T-helper 17 cell (primary cell): ENCODE results near the gene CDKN3. TPM values are rescaled to one million over a fixed set of nuclear protein-coding genes. Genes with fewer than 3 reads are reported as not detected.
A peak's percentile ranks its signal among the peaks of the same experiment; 100 is the strongest.
"Not testable (repeated sequence)": the region's sequence is repeated elsewhere in the genome, so short reads cannot be mapped to it uniquely, and the experiment has no call there.

ENCODE experiments used
- ATAC-seq: fragments of 150-1000 bp; cut with Tn5 transposase; 2 replicates; pipeline ENCODE4 v1.10.0; 2021; ENCODE audit warnings: mild to moderate bottlenecking, moderate library complexity
- DNase-seq, 3 donors: peaks; one replicate each; pipeline versions ENCODE4 v3.0.0 to v3.0.0-alpha.2; 2020 to 2021
- H3K9me3 ChIP-seq: one replicate; pipeline ENCODE4 v1.7.0; 2013; ENCODE audit warnings: low read length, mild to moderate bottlenecking; ENCODE audit not compliant: control insufficient read depth, poor library complexity, severe bottlenecking
- H3K27ac Mint-ChIP-seq: one replicate; pipeline ENCODE4 v1.8.0; 2022; ENCODE audit warnings: mild to moderate bottlenecking, moderate library complexity, mixed read lengths
- H3K27me3 Mint-ChIP-seq: one replicate; pipeline ENCODE4 v1.8.0; 2022; ENCODE audit warnings: mixed read lengths
- H3K36me3 Mint-ChIP-seq: one replicate; pipeline ENCODE4 v1.8.0; 2022; ENCODE audit warnings: low read depth, mixed read lengths
- H3K4me1 Mint-ChIP-seq: one replicate; pipeline ENCODE4 v1.8.0; 2022; ENCODE audit warnings: mild to moderate bottlenecking, mixed read lengths
- H3K4me3 Mint-ChIP-seq: one replicate; pipeline ENCODE4 v1.8.0; 2022; ENCODE audit warnings: mild to moderate bottlenecking, moderate library complexity, mixed read lengths
- total RNA-seq, 4 donors: library from RNA in 2 of 4; stranded (reverse) in 2 of 4; gene quantifications; one replicate each; pipeline ENCODE4 v1.2.3 and lab custom pipeline; 2022 to 2026

CDKN3 gene
- total RNA-seq, 2 donors from 2014 or later: 1.1 to 1.5 TPM

- Mint-ChIP-seq H3K27me3 (no peaks in the 10 kb centered on the region), H3K36me3 (peaks cover 3% of the 10 kb centered on the region), H3K4me3 (no peak overlapping the region), H3K27ac (peak overlapping the region; percentile 85), H3K4me1 (peaks cover 4% of the 10 kb centered on the region)
- H3K9me3 ChIP-seq: no peaks in the 10 kb centered on the region
- peak; percentile 36 for ATAC-seq
- no peak for DNase-seq
Measured at GRCh38 chr14:54420478-54421142, 23.8 kb downstream of the CDKN3 start.

GRCh38 chr14:54423991-54424390, 27.2 kb downstream of the CDKN3 start:
- Mint-ChIP-seq H3K4me3 (no peak overlapping the region), H3K27me3 (no peaks in the 10 kb centered on the region), H3K36me3 (peaks cover 5% of the 10 kb centered on the region), H3K4me1 (peaks cover 7% of the 10 kb centered on the region), H3K27ac (no peak overlapping the region)
- H3K9me3 ChIP-seq: no peaks in the 10 kb centered on the region
- DNase-seq (no peak), ATAC-seq (no peak)

- no peak overlapping the region for H3K4me3 Mint-ChIP-seq
- H3K36me3 Mint-ChIP-seq: peaks cover 5% of the 10 kb centered on the region
- H3K4me1 Mint-ChIP-seq: peaks cover 7% of the 10 kb centered on the region
- H3K9me3 ChIP-seq: no peaks in the 10 kb centered on the region
- ATAC-seq (no peak), DNase-seq (no peak)
- H3K27me3 Mint-ChIP-seq: no peaks in the 10 kb centered on the region
- no peak overlapping the region for H3K27ac Mint-ChIP-seq
Measured at GRCh38 chr14:54424479-54424901, 27.7 kb downstream of the CDKN3 start.

GRCh38 chr14:54425068-54425467, 28.3 kb downstream of the CDKN3 start:
- H3K9me3 ChIP-seq: no peaks in the 10 kb centered on the region
- DNase-seq (no peak), ATAC-seq (no peak)
- H3K4me3 Mint-ChIP-seq: no peak overlapping the region
- H3K4me1 Mint-ChIP-seq: peaks cover 7% of the 10 kb centered on the region
- H3K27ac Mint-ChIP-seq: no peak overlapping the region
- no peaks in the 10 kb centered on the region for H3K27me3 Mint-ChIP-seq
- H3K36me3 Mint-ChIP-seq: peaks cover 5% of the 10 kb centered on the region

- H3K4me1 Mint-ChIP-seq: peaks cover 4% of the 10 kb centered on the region
- peaks cover 5% of the 10 kb centered on the region for H3K36me3 Mint-ChIP-seq
- DNase-seq: no peak
- no peaks in the 10 kb centered on the region for H3K27me3 Mint-ChIP-seq
- no peaks in the 10 kb centered on the region for H3K9me3 ChIP-seq
- no peak for ATAC-seq
- H3K4me3 Mint-ChIP-seq: no peak overlapping the region
- H3K27ac Mint-ChIP-seq: peak overlapping the region; percentile 14
Measured at GRCh38 chr14:54425537-54426274, 28.9 kb downstream of the CDKN3 start.

GRCh38 chr14:54427871-54428270, 31.1 kb downstream of the CDKN3 start:
- no peak for DNase-seq
- no peak for ATAC-seq
- no peaks in the 10 kb centered on the region for H3K27me3 Mint-ChIP-seq
- H3K27ac Mint-ChIP-seq: no peak overlapping the region
- peaks cover 7% of the 10 kb centered on the region for H3K4me1 Mint-ChIP-seq
- H3K9me3 ChIP-seq: no peaks in the 10 kb centered on the region
- no peak overlapping the region for H3K4me3 Mint-ChIP-seq
- H3K36me3 Mint-ChIP-seq: peaks cover 5% of the 10 kb centered on the region

- no peaks in the 10 kb centered on the region for H3K27me3 Mint-ChIP-seq
- H3K36me3 Mint-ChIP-seq: peaks cover 5% of the 10 kb centered on the region
- no peak for ATAC-seq
Measured at GRCh38 chr14:54428527-54428926, 31.7 kb downstream of the CDKN3 start.

GRCh38 chr14:54435500-54435981, 38.7 kb downstream of the CDKN3 start:
- peak overlapping the region; percentile 79 for H3K27ac Mint-ChIP-seq
- peaks cover 48% of the 10 kb centered on the region for H3K4me1 Mint-ChIP-seq
- H3K9me3 ChIP-seq: no peaks in the 10 kb centered on the region
- DNase-seq: no peak
- no peaks in the 10 kb centered on the region for H3K27me3 Mint-ChIP-seq
- peak overlapping the region; percentile 62 for H3K4me3 Mint-ChIP-seq
- ATAC-seq: peak; percentile 21
- no peaks in the 10 kb centered on the region for H3K36me3 Mint-ChIP-seq

More at GRCh38 chr14:54428527-54428926, 31.7 kb downstream of the CDKN3 start:
- peaks cover 12% of the 10 kb centered on the region for H3K4me1 Mint-ChIP-seq
- no peaks in the 10 kb centered on the region for H3K9me3 ChIP-seq
- H3K27ac Mint-ChIP-seq: no peak overlapping the region
- no peak for DNase-seq
- H3K4me3 Mint-ChIP-seq: no peak overlapping the region

- not testable (repeated sequence) for H3K36me3 Mint-ChIP-seq, H3K27me3 Mint-ChIP-seq, DNase-seq, H3K4me3 Mint-ChIP-seq, ATAC-seq, H3K27ac Mint-ChIP-seq, H3K9me3 ChIP-seq
- H3K4me1 Mint-ChIP-seq: peaks cover 52% of the 10 kb centered on the region
Measured at GRCh38 chr14:54437954-54438353, 41.1 kb downstream of the CDKN3 start.

GRCh38 chr14:54438703-54439102, 41.9 kb downstream of the CDKN3 start:
- ATAC-seq (no peak), DNase-seq (no peak)
- Mint-ChIP-seq H3K36me3 (no peaks in the 10 kb centered on the region), H3K4me1 (peaks cover 47% of the 10 kb centered on the region), H3K27me3 (no peaks in the 10 kb centered on the region), H3K4me3 (peak overlapping the region; percentile 21), H3K27ac (no peak overlapping the region)
- no peaks in the 10 kb centered on the region for H3K9me3 ChIP-seq

- H3K9me3 ChIP-seq: no peaks in the 10 kb centered on the region
- H3K4me1 Mint-ChIP-seq: peaks cover 39% of the 10 kb centered on the region
- ATAC-seq (no peak), DNase-seq (no peak)
- H3K27ac Mint-ChIP-seq: peak overlapping the region; percentile 93
- peak overlapping the region; percentile 91 for H3K4me3 Mint-ChIP-seq
- H3K36me3 Mint-ChIP-seq: no peaks in the 10 kb centered on the region
- no peaks in the 10 kb centered on the region for H3K27me3 Mint-ChIP-seq
Measured at GRCh38 chr14:54440037-54440436, 43.2 kb downstream of the CDKN3 start.

- H3K9me3 ChIP-seq: no peaks in the 10 kb centered on the region
- Mint-ChIP-seq H3K27me3 (no peaks in the 10 kb centered on the region), H3K27ac (peak overlapping the region; percentile 93), H3K4me3 (peak overlapping the region; percentile 91), H3K36me3 (no peaks in the 10 kb centered on the region), H3K4me1 (peaks cover 35% of the 10 kb centered on the region)
- no peak for ATAC-seq
- DNase-seq: no peak
Measured at GRCh38 chr14:54440476-54440872, 43.7 kb downstream of the CDKN3 start.

- Mint-ChIP-seq H3K36me3 (no peaks in the 10 kb centered on the region), H3K27me3 (peaks cover 6% of the 10 kb centered on the region), H3K27ac (peak within 1 kb of the TSS; percentile 93), H3K4me1 (peaks cover 30% of the 10 kb centered on the region), H3K4me3 (peak within 1 kb of the TSS; percentile 91)
- H3K9me3 ChIP-seq: no peaks in the 10 kb centered on the region
- ATAC-seq (peak; percentile 96), DNase-seq (peak; percentile 91 to 97 (median 92))
Measured at GRCh38 chr14:54440873-54441868, 44.4 kb downstream of the CDKN3 start, which contains the start of gene CNIH1. TSS of gene CNIH1 (minus strand) at chr14:54441374. CDS start at chr14:54441327, 47 bp downstream.
